Fibroblast of lung (primary cell): ENCODE results near the gene SCGB2B2.
"Not testable (repeated sequence)": the region's sequence is repeated elsewhere in the genome, so short reads cannot be mapped to it uniquely, and the experiment has no call there.

Experiments
- CTCF ChIP-seq, 2 donors: IDR thresholded peaks in 1 of 2; conservative IDR thresholded peaks in 1 of 2; 1 replicate in 1 of 2; 2 replicates in 1 of 2; pipeline ENCODE4 v1.5.1; 2011 to 2012; ENCODE audit warnings: low read length in 2 of 2, control low read depth in 1 of 2, inconsistent platforms in 1 of 2, low read depth in 1 of 2, mild to moderate bottlenecking in 1 of 2
- EZH2 ChIP-seq: IDR thresholded peaks from 2 replicates; pipeline ENCODE4 v1.5.1; 2012; ENCODE audit warnings: low read length, control low read depth, mild to moderate bottlenecking; ENCODE audit errors: missing control alignments

- not testable (repeated sequence) for TF ChIP-seq CTCF (conservative IDR thresholded peaks at IDR 0.05 in 1 of 2, IDR thresholded peaks at IDR 0.05 in 1 of 2; ENCODE audit: low read depth in 1 of 2, low read length in 2 of 2); EZH2
Measured at GRCh38 chr19:34668077-34668689, 8.8 kb downstream of the SCGB2B2 start.
